HG03097 (cell line): ENCODE results near the gene DDX51.
"Not testable (repeated sequence)": the region's sequence is repeated elsewhere in the genome, so short reads cannot be mapped to it uniquely, and the experiment has no call there.

Source experiments
- ATAC-seq: cut with Tn5 transposase; IDR thresholded peaks from one replicate; pipeline ENCODE4 v1.9.1; 2021; ENCODE audit not compliant: unreplicated experiment, low FRiP score

DDX51 gene

DNA sequence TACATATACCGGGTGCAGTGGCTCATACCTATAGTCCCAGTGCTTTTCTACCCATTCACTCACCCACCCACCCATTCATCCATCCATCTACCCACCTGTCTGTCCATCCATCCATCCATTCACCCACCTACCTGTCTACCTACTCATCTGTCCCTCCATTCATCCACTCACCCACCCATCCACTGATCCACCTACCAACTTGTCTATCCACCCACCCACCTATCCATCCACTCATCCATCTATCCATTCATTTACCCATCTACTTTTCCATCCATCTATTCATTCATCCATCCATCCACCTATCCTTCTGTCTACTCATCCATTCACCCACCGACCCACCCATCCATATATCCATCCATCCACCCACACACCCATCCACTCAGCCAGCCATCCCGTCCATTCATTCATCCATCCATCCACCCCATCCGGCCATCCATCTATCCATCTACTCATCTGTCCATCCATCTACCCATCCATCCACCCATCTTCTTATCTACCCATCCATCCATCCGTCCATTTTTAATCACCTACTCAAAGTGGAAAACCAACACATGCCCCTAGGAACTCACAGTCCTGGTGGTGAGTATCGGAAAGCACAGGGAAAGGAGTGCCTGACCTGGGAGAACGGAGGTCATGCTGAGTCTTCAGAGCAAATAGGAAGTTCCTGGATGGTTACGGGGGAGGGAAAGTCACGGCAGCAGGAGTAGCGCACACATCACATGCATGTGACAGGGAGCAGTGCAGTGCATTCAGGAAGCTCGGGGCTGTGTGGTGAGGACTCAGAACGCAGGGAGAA, 20.0 kb downstream of the DDX51 start:
- no peak for ATAC-seq

DNA sequence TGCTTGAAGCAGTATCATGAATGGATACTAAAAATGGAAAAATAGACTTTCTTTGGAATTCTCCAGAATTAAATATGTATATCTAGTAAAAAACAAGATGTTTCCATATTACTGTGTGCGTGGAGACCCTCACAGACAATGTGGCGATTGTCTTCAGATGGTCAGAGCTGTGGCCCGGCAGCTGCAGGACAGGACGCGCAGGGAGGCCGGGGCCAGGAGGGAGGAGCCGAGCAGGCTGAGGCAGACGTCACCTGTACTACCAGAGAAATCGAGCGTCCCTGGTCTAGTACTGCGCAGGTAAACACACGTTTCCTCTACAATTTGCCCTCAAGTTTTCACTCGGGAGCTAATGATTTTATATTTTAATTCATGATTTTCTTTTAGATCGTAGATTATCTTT, 22.8 kb downstream of the DDX51 start:
- no peak for ATAC-seq

- ATAC-seq: no peak
Measured at GRCh38 chr12:132118876-132119275, 25.2 kb downstream of the DDX51 start.

DNA sequence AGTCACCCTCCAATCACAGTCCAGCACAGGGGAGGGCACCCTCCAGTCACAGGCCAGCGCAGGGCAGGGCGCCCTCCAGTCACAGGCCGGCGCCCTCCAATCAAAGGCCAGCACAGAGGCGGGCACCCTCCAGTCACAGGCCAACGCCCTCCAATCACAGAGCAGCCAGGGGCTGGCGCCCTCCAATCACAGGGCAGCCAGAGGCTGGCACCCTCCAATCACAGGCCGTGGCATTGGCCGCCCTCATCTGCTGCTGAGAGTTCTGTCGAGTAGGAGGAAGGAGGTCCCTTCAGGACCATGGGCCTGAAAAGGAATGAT, 26.6 kb downstream of the DDX51 start:
- ATAC-seq: no peak

GRCh38 chr12:132116709-132117557, 27.2 kb downstream of the DDX51 start:
- ATAC-seq: no peak

DNA sequence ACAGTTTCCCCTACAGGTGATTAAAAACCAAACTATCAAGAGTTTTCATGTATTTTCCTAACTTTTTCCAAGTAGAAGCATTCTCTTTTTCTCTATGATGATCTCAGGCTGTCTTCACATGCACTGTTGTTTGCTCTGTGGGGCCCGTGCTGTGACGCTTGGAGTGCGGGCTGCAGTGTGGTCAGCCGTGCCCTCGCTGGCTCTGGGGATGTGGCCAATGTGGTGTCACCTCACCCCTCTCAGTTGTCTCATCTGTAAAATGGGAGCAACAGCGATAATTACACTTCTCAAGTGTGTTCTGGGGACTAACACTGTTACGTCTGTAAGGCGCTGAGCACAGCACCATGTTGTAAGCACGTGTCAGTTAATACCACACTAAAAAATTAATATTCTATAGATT, 28.6 kb downstream of the DDX51 start:
- ATAC-seq: no peak

DNA sequence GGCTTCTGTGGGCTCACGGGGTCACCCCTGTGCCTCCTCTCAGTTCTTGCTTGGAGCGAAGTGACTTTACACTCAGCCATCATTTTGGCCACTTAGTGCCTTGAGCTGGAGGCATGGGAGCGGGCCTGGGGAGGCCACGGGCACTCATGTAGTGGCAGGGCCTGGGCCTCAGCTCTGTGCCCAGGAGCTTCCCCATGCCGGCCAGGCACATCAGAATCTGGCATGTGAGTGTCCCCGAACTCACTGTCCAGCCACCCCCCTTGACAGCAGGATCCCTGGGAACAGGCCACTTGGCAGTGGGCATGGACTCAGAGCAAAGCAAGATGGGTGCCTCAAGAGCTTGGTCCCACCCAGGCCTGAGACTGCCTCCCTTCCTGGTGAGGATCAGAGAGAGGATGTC, 29.5 kb downstream of the DDX51 start:
- no peak for ATAC-seq

- no peak for ATAC-seq
Measured at GRCh38 chr12:132111654-132112304, 32.3 kb downstream of the DDX51 start.

DNA sequence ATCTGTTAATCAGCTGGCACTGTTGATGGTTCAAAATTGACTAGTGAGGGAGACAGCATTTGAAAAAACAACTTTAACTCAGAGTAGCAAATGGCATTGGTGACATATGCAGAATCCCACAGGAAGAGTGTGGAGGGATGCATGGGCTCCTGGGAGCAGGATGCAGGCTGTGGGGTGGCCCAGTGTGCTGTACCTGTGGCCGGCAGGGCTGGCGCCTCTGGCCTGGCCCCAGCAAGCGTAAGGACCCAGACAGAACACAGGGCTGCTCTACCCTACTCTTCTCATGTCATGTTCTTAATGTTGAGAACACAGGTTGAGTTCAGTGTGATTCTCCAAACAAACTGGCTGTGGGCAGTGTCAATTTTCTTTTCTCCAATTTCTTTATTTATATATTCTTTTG, 33.4 kb downstream of the DDX51 start:
- no peak for ATAC-seq

GRCh38 chr12:132109741-132110140, 34.4 kb downstream of the DDX51 start:
- no peak for ATAC-seq

DNA sequence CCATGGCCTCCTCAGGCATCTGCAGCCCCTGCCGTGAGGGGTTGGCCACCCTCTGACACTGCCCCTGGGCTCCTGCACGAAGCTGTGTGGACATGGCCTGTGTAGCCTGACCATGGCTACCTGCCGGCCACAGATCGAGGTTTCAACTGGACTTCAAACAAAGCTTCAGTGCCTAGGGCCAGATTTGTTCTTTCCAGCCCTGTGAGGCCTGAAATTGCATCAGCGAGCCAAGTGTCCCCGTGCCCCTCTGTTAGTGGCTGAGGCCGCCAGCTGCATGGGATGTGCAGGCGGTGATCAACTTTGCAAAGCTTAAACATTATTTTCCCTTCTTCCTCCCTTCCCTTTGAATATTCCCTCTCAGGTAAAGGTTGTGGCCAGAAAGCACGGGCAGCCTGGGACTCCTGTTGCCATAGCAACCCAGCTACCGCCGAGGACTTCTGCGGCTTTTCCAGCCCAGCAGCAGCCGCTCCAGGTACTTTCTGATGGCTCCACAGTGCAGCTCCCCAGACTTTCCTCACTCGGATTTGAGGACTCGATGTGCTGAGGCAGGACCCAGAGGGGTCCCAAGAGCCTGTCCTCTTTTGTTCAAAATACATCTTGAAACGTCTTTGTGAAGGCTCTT, 35.8 kb downstream of the DDX51 start:
- ATAC-seq: no peak

GRCh38 chr12:132106921-132107320, 37.2 kb downstream of the DDX51 start:
- ATAC-seq: no peak

DNA sequence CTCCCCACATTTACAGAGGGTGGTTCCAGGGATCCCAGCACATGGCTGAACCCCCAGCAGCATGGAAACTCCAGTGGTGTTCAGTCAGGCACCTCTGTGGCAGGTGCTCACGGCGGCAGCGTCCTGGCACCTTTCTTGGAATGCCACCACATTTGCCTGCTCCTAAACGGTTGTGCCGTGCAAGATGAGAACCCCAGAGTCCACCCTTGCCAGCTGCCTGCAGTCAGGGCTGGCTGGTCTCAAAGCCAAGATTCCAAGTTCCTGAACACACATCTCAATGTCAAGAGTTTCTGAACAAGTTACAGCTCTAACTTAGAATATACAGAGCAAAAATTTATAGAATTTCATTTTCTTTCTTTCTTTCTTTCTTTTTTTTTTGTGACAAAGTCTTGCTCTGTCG, 38.7 kb downstream of the DDX51 start:
- ATAC-seq: no peak

DNA sequence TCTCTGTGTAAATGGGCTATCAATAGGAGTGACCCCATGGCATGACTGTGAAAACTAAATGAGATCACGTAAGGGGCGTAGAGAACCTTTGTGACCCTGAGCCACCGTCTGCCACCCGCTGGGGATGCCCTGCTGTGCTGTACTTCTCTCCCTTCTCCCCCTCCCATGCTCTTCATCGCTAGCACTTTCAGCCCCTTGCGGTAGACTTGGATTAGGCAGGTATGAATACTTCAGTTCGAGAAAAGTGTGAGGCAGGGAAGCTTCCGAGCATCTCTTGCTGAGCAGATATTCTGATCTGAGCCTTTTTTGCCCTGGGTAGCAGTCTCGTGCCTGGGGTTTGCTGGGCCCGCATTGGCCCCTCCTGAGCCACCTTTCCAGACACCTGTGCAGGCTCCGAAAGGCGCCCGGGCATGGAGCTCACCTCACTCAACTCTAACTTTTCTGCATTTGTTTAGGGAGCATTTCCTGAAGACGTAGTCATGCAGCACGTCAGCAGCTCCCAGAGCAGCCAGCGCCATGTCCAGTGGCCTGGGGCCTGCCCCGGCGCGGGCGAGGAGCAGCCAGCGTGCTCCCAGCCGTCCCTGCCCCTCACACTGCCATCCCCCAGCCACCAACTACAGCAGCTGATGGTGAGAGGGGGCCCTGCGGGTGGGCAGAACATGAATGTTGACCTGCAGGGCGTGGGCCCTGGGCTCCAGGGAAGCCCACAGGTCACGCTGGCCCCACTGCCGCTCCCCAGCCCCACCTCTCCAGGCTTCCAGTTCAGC, 40.4 kb downstream of the DDX51 start:
- no peak for ATAC-seq

- not testable (repeated sequence) for ATAC-seq
Measured at GRCh38 chr12:132103072-132103471, 41.0 kb downstream of the DDX51 start.

GRCh38 chr12:132102297-132102696, 41.8 kb downstream of the DDX51 start:
- no peak for ATAC-seq

DNA sequence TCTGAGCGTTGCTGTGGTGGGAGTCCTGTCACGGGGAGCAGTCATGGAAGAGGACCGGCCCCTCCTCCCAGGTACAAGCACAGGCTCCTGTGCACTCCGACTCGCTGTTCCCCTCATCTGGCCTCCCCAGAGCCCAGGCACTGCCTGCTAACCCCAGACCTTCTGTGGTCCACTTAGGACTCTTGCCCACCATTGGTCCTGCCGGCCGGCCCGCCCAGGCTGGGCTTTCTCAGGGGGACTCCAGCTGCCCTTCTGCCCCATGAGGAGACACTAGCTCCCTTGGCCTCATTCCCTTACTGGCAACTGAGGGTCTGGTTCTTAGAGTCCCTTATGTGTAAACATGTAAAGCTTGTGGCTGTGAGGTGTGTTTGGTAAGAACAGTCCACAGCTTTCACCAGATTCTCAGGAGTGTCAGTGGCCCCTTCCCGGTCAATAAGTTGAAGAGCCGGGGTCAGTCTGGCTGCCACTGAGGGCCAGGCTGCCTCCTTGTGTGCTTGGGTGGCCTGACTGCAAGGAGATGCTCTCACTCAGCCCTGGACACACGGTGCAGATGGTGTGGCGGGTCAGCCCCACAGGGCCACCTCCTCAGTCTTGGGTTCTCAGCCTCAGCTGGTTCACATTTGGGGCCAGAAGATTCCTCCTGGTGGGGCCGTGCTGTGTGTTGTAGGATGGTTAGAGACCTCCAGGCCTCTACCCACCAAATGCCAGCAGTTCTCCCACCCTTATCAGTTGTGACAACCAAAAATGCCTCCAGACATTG, 43.6 kb downstream of the DDX51 start:
- no peak for ATAC-seq

DNA sequence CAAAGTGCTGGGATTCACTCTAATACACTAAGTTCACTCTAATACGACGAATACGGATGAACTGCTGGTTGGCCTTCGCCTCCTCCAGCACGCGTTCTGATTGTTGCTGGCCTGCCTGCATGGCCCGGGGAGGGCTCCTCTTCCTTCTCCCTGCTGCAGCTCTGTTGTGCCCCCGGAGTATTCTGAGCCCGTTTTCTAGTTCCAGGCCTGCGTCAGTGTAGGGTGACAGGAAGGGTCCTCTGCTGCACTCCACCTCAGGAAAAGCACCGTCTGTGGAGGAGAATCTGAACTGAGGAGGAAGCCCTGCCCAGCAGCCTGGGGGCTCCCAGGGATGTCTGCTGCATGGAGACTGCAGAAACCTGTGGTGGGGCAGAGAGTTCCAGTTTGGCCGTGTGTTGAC, 44.4 kb downstream of the DDX51 start:
- no peak for ATAC-seq

- no peak for ATAC-seq
Measured at GRCh38 chr12:132095520-132096409, 48.4 kb downstream of the DDX51 start.
